Activated CD4-positive, alpha-beta T cell treated with anti-CD3 and anti-CD28 coated beads for 36 hours (primary cell): ENCODE results near the gene CREB5. TPM values are rescaled to one million over a fixed set of nuclear protein-coding genes. Genes with fewer than 3 reads are reported as not detected.

Experiments used
- ATAC-seq: fragments of 200-7000 bp; cut with Tn5 transposase; one replicate; pipeline ENCODE4 v1.10.0; 2021; ENCODE audit warnings: mild to moderate bottlenecking, moderate library complexity
- CTCF ChIA-PET: fragments of 350-600 bp; sonication (Branson Sonifier 250); formaldehyde crosslinking; loops from one replicate; lab custom pipeline; 2021; ENCODE audit warnings: antibody characterized with exemption; lab: Charles Lee
- POLR2A ChIA-PET: fragments of 350-600 bp; sonication (Branson Sonifier 250); formaldehyde crosslinking; loops from one replicate; lab custom pipeline; 2021; ENCODE audit warnings: antibody characterized with exemption, inconsistent platforms; lab: Charles Lee
- DNase-seq: peaks from one replicate; pipeline ENCODE4 v3.0.0-alpha.2; 2020
- H3K27ac Mint-ChIP-seq: one replicate; pipeline ENCODE4 v1.8.0; 2021; ENCODE audit warnings: mixed read lengths
- H3K27me3 Mint-ChIP-seq: one replicate; pipeline ENCODE4 v1.8.0; 2021; ENCODE audit warnings: mixed read lengths
- H3K36me3 Mint-ChIP-seq: one replicate; pipeline ENCODE4 v1.8.0; 2021; ENCODE audit warnings: low read depth, mixed read lengths
- H3K4me1 Mint-ChIP-seq: one replicate; pipeline ENCODE4 v1.8.0; 2021; ENCODE audit warnings: mixed read lengths
- H3K4me3 Mint-ChIP-seq: one replicate; pipeline ENCODE4 v1.8.0; 2021; ENCODE audit warnings: mild to moderate bottlenecking, moderate library complexity, mixed read lengths
- H3K9me3 Mint-ChIP-seq: one replicate; pipeline ENCODE4 v1.8.0; 2021; ENCODE audit warnings: low read depth, mixed read lengths
- intact Hi-C, 2 experiments: fragments of 100-400 bp; cut with DNase I in 1 of 2; cut with micrococcal nuclease in 1 of 2; formaldehyde crosslinking; loops; one replicate each; pipeline versions ENCODE4 v1.14.2 to v1.15.1; 2022 to 2024; cut with DNase I, micrococcal nuclease
- total RNA-seq, 2 experiments: library from RNA; stranded (reverse); gene quantifications; one replicate each; pipeline ENCODE4 v1.2.3, GENCODE V29; 2021

Gene CREB5
- total RNA-seq, 2 experiments from 2014 or later: 0.50 to 0.61 TPM

DNA sequence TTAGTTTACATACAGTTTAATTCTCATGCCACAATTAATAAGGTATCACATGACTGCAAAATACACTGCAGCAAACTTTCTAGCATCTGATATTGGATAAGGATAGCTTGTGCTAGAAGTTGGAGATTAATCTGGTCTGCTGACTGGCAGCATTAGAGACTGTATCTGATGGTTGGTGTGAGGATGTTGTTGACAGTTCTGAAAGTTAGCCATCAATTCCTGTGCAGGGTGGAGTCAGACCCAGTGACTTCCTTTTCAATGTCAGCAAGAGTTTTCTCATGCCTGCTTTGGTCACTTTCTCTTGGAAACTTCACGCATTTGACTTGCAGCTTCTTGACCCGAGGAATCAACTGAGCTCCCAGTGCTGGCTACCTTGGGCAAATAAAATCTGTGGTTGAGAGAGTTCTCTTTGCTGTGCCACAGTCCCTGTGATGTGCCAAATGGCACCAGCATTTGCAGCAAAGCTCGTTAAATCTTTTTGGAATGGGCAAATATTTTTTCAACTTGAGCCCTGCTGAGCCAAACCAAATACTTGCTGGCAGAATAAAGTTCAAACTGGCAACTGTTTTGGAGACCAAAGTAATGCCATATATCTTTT lies 312.8 kb downstream of the CREB5 start:
- Mint-ChIP-seq H3K27ac (no peak overlapping the region), H3K4me3 (no peak overlapping the region), H3K9me3 (no peaks in the 10 kb centered on the region), H3K36me3 (no peaks in the 10 kb centered on the region), H3K4me1 (no peaks in the 10 kb centered on the region), H3K27me3 (peaks cover 2% of the 10 kb centered on the region)
- DNase-seq (no peak), ATAC-seq (no peak)
- POLR2A ChIA-PET: no interaction called here
- intact Hi-C loops: no loop called here
- CTCF ChIA-PET: no interaction called here

DNA sequence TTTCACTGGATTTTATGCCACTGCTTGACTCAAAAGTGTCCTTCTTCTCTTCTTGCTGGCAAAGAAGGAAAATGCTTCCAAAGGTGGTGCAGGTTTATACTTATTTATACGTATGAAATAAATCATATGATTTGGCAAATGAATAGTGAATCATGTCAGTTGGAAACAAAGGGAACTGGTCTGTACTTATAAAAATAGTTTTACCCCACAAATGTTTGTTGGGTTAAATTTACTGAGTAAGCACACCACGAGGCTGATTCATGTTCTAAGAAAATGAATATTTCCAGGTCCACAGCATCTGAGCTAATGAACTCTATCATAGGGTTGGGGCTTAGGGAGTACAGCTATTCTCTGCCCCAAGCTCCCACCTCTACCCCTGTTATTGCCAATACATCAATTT lies 313.6 kb downstream of the CREB5 start:
- ATAC-seq (no peak), DNase-seq (no peak)
- H3K4me1 Mint-ChIP-seq: no peaks in the 10 kb centered on the region
- intact Hi-C loops: no loop called here
- POLR2A ChIA-PET: no interaction called here
- no peaks in the 10 kb centered on the region for H3K9me3 Mint-ChIP-seq
- no peak overlapping the region for H3K4me3 Mint-ChIP-seq
- H3K27me3 Mint-ChIP-seq: peaks cover 2% of the 10 kb centered on the region
- CTCF ChIA-PET: interaction anchor here (0.6 kb wide), 1 partner anchor 382 kb away, joined by 3 read pairs; no protein-coding TSS in a partner anchor
- H3K27ac Mint-ChIP-seq: no peak overlapping the region
- H3K36me3 Mint-ChIP-seq: no peaks in the 10 kb centered on the region

DNA sequence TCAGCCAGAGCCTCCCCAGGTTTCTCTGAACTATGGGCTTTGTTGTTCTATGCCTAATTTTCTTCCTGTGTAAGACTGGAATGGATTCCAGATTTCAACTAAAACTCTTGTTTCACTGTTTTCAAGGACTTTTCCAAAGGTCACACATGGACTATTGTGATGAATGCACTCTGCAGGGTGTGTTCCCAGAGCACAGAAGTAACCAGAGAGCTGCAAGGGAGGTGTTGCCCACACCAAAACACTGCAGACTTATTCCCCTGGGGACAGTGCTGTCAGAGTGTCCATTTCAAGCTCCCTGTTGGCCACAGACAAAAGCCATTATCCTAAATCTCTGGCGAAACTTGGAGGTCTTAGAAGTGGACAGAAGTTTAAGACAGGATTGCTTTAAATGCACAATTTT lies 314.2 kb downstream of the CREB5 start:
- Mint-ChIP-seq H3K4me3 (no peak overlapping the region), H3K27me3 (peaks cover 2% of the 10 kb centered on the region), H3K4me1 (no peaks in the 10 kb centered on the region), H3K27ac (no peak overlapping the region), H3K9me3 (no peaks in the 10 kb centered on the region), H3K36me3 (no peaks in the 10 kb centered on the region)
- DNase-seq (no peak), ATAC-seq (no peak)
- intact Hi-C loops: no loop called here
- ChIA-PET CTCF (interaction anchor here (0.6 kb wide), 1 partner anchor 382 kb away, joined by 3 read pairs; no protein-coding TSS in a partner anchor), POLR2A (no interaction called here)

DNA sequence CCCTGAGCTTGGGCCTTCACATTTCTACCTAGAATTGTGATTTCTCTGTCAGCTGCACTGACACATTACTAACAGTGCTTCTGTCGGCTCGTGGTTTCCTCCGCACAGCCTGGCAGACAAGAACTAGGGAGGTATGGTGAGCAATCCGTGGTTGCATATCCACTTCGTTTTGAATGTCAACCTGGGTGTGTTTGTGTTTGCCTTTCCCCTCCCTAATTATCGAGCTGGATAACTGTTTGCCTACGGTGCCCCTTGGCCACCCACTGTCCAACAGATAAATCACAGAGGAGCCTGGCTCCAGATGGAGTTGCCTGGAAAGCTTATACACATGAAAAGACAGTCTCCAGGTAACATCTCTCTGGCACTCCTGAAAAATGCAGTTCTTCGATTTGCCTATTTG lies 317.0 kb downstream of the CREB5 start:
- DNase-seq: no peak
- CTCF ChIA-PET: no interaction called here
- Mint-ChIP-seq H3K36me3 (no peaks in the 10 kb centered on the region), H3K9me3 (no peaks in the 10 kb centered on the region), H3K27me3 (peaks cover 5% of the 10 kb centered on the region), H3K4me3 (no peak overlapping the region), H3K27ac (no peak overlapping the region), H3K4me1 (no peaks in the 10 kb centered on the region)
- intact Hi-C loops: no loop called here
- no peak for ATAC-seq
- POLR2A ChIA-PET: no interaction called here

DNA sequence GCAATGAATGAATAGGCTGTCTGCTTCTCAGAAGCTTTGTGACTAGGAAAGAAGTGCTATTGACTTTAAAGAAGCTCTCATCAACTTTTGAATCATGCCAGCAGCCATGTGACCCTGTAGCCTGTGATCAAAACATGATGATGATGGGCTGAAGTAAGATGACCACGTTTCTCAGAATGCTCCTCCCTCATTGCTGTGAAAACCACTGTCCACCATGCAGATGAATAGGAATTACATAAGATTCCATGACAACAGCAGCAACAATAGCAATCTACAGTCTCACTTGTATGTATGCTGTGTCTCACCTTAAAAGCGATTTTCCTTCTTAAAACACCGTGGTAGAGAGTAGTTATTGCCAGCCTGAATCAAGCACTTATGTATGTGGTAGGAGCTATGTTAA lies 317.4 kb downstream of the CREB5 start:
- H3K27ac Mint-ChIP-seq: no peak overlapping the region
- H3K36me3 Mint-ChIP-seq: no peaks in the 10 kb centered on the region
- intact Hi-C loops: no loop called here
- H3K4me1 Mint-ChIP-seq: no peaks in the 10 kb centered on the region
- ATAC-seq (no peak), DNase-seq (no peak)
- H3K4me3 Mint-ChIP-seq: no peak overlapping the region
- POLR2A ChIA-PET: no interaction called here
- no peaks in the 10 kb centered on the region for H3K9me3 Mint-ChIP-seq
- CTCF ChIA-PET: no interaction called here
- peaks cover 5% of the 10 kb centered on the region for H3K27me3 Mint-ChIP-seq

DNA sequence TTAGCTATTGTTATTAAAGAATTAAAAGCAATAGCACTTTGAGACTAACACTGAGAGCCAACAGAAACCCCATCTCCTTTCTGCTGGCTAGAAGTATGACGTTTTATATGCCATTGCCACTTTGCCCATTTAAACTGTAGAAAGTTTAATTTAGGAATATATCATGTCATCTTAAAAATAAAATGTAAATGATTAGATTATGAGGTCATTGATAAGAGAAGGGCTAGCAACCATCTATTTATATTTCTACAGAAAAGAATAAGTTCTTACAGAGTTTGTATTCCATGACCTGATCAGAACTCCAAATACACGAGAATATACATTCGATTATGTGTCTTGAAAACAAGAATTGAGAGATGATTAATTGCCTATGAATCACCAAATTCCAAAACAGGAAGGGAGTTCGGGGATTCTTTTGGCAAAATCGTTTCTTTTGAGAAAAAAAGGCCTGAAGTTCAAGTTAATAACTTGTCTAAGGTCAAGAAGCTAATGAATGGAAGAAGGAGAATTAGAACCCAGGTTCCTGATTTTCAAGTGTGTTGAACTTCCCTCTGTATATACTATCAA lies 318.9 kb downstream of the CREB5 start:
- no peak for ATAC-seq
- no peak overlapping the region for H3K4me3 Mint-ChIP-seq
- peaks cover 5% of the 10 kb centered on the region for H3K27me3 Mint-ChIP-seq
- H3K9me3 Mint-ChIP-seq: no peaks in the 10 kb centered on the region
- DNase-seq: no peak
- intact Hi-C loops: no loop called here
- H3K36me3 Mint-ChIP-seq: no peaks in the 10 kb centered on the region
- ChIA-PET POLR2A (no interaction called here), CTCF (no interaction called here)
- no peak overlapping the region for H3K27ac Mint-ChIP-seq
- no peaks in the 10 kb centered on the region for H3K4me1 Mint-ChIP-seq

DNA sequence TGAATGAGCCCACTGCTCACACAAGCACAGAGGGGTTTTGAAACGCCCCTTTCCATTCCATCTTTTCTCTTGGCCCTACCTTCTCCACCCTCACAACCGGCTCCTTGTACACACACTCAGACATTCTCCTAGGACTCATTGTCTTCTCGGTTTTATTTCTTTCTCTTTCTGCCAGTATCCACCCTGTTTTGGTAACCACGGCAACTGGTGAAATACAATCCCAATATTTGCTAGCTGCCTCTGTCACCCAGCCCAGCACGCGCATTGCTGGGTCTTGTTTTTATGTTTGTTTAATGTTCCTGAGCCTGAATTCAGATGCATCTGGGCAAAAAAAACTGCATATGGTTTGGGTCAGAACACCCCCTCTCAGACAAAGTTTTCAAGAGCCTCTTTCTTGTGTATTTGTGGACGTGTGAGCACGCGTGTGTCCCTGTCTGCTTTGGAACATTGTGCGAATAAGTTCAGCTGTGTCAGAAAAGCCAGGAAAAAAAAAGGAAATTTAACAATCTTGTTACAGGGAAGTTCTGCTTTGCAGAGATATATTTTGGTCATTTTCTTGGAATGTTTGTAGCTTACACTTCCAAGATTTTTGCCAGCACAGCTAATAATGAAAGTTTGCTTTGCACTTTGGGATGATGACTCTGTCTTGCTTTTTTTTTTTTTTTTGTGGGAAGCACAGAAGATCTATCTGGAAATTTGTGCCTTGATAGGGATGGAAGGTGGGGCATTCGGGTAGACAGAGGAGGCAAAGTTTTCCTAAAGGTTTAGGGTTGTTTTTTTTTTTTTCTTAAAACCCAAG lies 320.0 kb downstream of the CREB5 start:
- DNase-seq (no peak), ATAC-seq (no peak)
- no peaks in the 10 kb centered on the region for H3K36me3 Mint-ChIP-seq
- no peak overlapping the region for H3K4me3 Mint-ChIP-seq
- peaks cover 3% of the 10 kb centered on the region for H3K27me3 Mint-ChIP-seq
- intact Hi-C loops: no loop called here
- no peaks in the 10 kb centered on the region for H3K4me1 Mint-ChIP-seq
- no peaks in the 10 kb centered on the region for H3K9me3 Mint-ChIP-seq
- no peak overlapping the region for H3K27ac Mint-ChIP-seq
- ChIA-PET CTCF (interaction anchor here (0.7 to 1.3 kb wide), 2 partner anchors 10 to 635 kb away, joined by 4 to 5 read pairs; no protein-coding TSS in a partner anchor), POLR2A (no interaction called here)

DNA sequence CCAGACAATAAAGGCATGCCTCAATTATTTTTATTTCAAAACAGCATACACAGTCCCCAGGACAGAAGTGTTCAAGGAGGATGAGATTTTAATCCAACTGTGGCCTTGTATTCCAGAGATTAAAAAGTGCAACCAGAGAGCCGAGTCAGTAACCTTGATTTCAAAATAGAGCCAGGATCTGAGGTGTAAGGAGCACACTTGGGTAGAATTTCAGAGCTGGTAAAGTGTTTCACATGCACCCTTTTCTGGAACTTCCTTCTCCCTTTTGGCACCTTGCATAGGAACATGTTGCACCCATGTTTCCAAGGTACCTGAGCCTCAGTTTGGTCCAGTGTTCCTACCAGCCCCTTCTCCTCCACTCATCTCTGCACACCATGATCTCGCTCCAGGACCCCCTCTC lies 320.7 kb downstream of the CREB5 start:
- Mint-ChIP-seq H3K4me1 (no peaks in the 10 kb centered on the region), H3K36me3 (no peaks in the 10 kb centered on the region), H3K27ac (no peak overlapping the region), H3K27me3 (peaks cover 3% of the 10 kb centered on the region), H3K4me3 (no peak overlapping the region), H3K9me3 (no peaks in the 10 kb centered on the region)
- ATAC-seq (no peak), DNase-seq (no peak)
- ChIA-PET POLR2A (no interaction called here), CTCF (interaction anchor here (0.9 to 1.3 kb wide), 2 partner anchors 11 to 42 kb away, joined by 3 to 4 read pairs; no protein-coding TSS in a partner anchor)
- intact Hi-C loops: no loop called here

DNA sequence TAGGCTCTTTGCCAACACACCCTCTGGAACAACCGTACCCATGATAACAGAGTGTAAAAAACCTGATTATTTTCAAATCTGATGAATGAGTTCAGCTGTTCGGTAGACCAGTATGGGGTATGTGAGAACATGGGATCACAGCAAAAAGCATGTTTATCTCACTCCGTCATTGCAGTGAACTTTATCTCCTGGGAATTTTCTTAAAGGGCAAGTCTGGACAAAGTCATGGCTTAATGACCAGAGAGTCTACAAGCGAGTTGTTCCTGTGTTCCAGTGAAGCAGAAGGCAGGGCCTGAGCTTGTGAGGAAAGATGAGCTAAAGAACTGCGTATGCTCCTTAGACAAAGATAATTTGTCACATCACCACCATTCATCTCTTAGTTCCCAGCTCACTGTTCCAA lies 326.1 kb downstream of the CREB5 start:
- ATAC-seq (no peak), DNase-seq (no peak)
- Mint-ChIP-seq H3K36me3 (no peaks in the 10 kb centered on the region), H3K4me3 (no peak overlapping the region), H3K27ac (no peak overlapping the region), H3K27me3 (peaks cover 6% of the 10 kb centered on the region), H3K9me3 (no peaks in the 10 kb centered on the region), H3K4me1 (no peaks in the 10 kb centered on the region)
- POLR2A ChIA-PET: no interaction called here
- CTCF ChIA-PET: no interaction called here
- intact Hi-C loops: no loop called here

DNA sequence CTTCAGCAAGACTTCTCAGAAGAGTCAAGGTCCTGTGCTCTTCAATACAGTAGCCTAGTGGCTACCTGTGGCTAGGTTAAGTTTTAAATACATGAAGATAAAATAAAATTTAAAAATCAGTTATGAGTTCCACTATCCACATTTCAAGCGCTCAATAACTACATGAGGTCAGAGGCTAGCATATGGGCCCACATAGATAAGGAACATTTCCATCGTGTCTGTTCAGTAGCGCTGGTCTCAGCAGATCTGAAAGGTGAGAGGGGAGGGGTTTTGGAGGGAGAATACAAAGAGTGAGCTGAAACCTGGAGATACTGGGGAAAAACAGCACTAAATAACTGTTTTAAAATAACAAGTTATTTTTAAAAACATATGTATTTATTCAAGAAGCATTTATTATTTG lies 326.8 kb downstream of the CREB5 start:
- H3K36me3 Mint-ChIP-seq: no peaks in the 10 kb centered on the region
- H3K4me3 Mint-ChIP-seq: no peak overlapping the region
- H3K27me3 Mint-ChIP-seq: peaks cover 6% of the 10 kb centered on the region
- intact Hi-C loops: no loop called here
- POLR2A ChIA-PET: no interaction called here
- CTCF ChIA-PET: no interaction called here
- no peaks in the 10 kb centered on the region for H3K4me1 Mint-ChIP-seq
- no peak overlapping the region for H3K27ac Mint-ChIP-seq
- H3K9me3 Mint-ChIP-seq: no peaks in the 10 kb centered on the region
- DNase-seq: no peak
- ATAC-seq: no peak

DNA sequence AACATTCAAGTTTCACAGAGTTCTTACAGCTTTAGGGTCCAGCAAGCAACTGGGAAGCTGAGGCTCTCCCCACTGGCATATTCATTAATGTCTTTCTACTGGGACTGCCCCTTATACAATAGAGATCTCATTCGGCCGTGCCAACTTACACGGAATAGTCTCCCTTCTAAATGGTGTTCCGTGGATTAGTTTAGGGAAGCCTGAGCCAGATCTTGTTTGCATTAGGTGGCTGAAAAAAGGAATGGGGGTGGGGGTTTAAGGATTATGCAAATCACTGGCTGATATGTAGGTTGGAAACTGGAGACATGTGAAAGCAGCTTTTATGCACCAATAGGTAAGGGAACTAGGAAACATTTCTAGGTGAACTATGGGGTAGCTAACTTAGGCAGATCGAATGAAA lies 327.5 kb downstream of the CREB5 start:
- intact Hi-C loops: no loop called here
- Mint-ChIP-seq H3K4me1 (no peaks in the 10 kb centered on the region), H3K27ac (no peak overlapping the region), H3K9me3 (no peaks in the 10 kb centered on the region), H3K27me3 (peaks cover 6% of the 10 kb centered on the region), H3K4me3 (no peak overlapping the region), H3K36me3 (no peaks in the 10 kb centered on the region)
- ChIA-PET CTCF (no interaction called here), POLR2A (no interaction called here)
- ATAC-seq: no peak
- DNase-seq: no peak

DNA sequence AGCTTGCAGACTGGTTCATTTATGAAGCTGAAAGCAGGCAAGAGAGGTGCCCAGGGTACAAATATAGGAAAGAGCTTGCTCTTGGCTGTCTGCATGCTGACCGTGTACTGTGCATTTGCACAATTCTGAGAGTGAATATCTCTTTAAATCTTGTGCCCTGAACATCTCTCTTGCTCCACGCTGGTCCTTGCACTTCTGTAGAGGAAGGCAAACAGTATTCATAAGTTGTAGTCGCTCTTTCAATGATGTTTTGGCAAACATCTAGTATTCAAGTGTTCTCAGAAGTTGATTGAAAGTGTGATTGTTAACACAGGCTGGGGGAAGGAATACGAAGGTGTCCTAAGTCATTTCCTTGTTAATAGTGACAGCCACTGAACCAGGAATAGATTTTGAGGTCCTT lies 332.6 kb downstream of the CREB5 start:
- ATAC-seq (no peak), DNase-seq (no peak)
- Mint-ChIP-seq H3K9me3 (no peaks in the 10 kb centered on the region), H3K4me1 (no peaks in the 10 kb centered on the region), H3K4me3 (no peak overlapping the region), H3K27ac (no peak overlapping the region), H3K27me3 (peaks cover 6% of the 10 kb centered on the region), H3K36me3 (no peaks in the 10 kb centered on the region)
- CTCF ChIA-PET: no interaction called here
- POLR2A ChIA-PET: no interaction called here
- intact Hi-C loops: no loop called here
